ENCODE measurements around the gene HTRA1.

- TF ChIP-seq CTCF (IDR thresholded peaks at IDR 0.05) (no peak), EP300 (IDR thresholded peaks at IDR 0.05) (no peak), POLR2AphosphoS5 (IDR thresholded peaks at IDR 0.05) (no peak)
These were observed 12.2 kb upstream of the HTRA1 start for GRCh38 chr10:122449153-122449552.

Measured in sigmoid colon (tissue), 4 donors.